Nephron progenitor cell (in vitro differentiated cells): ENCODE measurements around the gene OSBP2.

ENCODE experiments used
- DNase-seq: peaks from one replicate; pipeline ENCODE4 v3.0.0; 2021
- H3K27ac Mint-ChIP-seq: 2 replicates; pipeline ENCODE4 v1.8.0; 2021; ENCODE audit warnings: mild to moderate bottlenecking, moderate library complexity, mixed read lengths
- H3K27me3 Mint-ChIP-seq: 2 replicates; pipeline ENCODE4 v1.8.0; 2021; ENCODE audit warnings: mild to moderate bottlenecking, low read depth, mixed read lengths; ENCODE audit not compliant: poor library complexity
- H3K36me3 Mint-ChIP-seq: 2 replicates; pipeline ENCODE4 v1.8.0; 2021; ENCODE audit warnings: low read depth, mixed read lengths
- H3K4me1 Mint-ChIP-seq: 2 replicates; pipeline ENCODE4 v1.8.0; 2021; ENCODE audit warnings: mixed read lengths
- H3K4me3 Mint-ChIP-seq: 2 replicates; pipeline ENCODE4 v1.8.0; 2021; ENCODE audit warnings: mild to moderate bottlenecking, moderate library complexity, mixed read lengths
- H3K9me3 Mint-ChIP-seq: 2 replicates; pipeline ENCODE4 v1.8.0; 2021; ENCODE audit warnings: mild to moderate bottlenecking, moderate library complexity, mixed read lengths
- TF ChIP-seq, protein P1 (sequence below): fragments of 200-600 bp; sonication (generic); IDR thresholded peaks from 2 replicates; pipeline ENCODE4 v1.5.0; 2021; ENCODE audit warnings: antibody characterized with exemption

The OSBP2 gene, protein sequence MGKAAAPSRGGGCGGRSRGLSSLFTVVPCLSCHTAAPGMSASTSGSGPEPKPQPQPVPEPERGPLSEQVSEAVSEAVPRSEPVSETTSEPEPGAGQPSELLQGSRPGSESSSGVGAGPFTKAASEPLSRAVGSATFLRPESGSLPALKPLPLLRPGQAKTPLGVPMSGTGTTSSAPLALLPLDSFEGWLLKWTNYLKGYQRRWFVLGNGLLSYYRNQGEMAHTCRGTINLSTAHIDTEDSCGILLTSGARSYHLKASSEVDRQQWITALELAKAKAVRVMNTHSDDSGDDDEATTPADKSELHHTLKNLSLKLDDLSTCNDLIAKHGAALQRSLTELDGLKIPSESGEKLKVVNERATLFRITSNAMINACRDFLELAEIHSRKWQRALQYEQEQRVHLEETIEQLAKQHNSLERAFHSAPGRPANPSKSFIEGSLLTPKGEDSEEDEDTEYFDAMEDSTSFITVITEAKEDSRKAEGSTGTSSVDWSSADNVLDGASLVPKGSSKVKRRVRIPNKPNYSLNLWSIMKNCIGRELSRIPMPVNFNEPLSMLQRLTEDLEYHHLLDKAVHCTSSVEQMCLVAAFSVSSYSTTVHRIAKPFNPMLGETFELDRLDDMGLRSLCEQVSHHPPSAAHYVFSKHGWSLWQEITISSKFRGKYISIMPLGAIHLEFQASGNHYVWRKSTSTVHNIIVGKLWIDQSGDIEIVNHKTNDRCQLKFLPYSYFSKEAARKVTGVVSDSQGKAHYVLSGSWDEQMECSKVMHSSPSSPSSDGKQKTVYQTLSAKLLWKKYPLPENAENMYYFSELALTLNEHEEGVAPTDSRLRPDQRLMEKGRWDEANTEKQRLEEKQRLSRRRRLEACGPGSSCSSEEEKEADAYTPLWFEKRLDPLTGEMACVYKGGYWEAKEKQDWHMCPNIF

GRCh38 chr22:30694640-30695350, at the start of gene OSBP2:
Gene OSBP2, plus strand, starts transcription at chr22:30694874. Its CDS starts 36 bp downstream, at chr22:30694910.
- TF ChIP-seq, protein P1, sequence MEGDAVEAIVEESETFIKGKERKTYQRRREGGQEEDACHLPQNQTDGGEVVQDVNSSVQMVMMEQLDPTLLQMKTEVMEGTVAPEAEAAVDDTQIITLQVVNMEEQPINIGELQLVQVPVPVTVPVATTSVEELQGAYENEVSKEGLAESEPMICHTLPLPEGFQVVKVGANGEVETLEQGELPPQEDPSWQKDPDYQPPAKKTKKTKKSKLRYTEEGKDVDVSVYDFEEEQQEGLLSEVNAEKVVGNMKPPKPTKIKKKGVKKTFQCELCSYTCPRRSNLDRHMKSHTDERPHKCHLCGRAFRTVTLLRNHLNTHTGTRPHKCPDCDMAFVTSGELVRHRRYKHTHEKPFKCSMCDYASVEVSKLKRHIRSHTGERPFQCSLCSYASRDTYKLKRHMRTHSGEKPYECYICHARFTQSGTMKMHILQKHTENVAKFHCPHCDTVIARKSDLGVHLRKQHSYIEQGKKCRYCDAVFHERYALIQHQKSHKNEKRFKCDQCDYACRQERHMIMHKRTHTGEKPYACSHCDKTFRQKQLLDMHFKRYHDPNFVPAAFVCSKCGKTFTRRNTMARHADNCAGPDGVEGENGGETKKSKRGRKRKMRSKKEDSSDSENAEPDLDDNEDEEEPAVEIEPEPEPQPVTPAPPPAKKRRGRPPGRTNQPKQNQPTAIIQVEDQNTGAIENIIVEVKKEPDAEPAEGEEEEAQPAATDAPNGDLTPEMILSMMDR = no peak
- H3K27me3 Mint-ChIP-seq = peaks cover 57% of the 10 kb centered on the region
- DNase-seq = peak; percentile 71
- no peak within 1 kb of the TSS for H3K27ac Mint-ChIP-seq
- H3K9me3 Mint-ChIP-seq = no peaks in the 10 kb centered on the region
- H3K4me1 Mint-ChIP-seq = peaks cover 32% of the 10 kb centered on the region
- no peaks in the 10 kb centered on the region for H3K36me3 Mint-ChIP-seq
- peak within 1 kb of the TSS; percentile 85 for H3K4me3 Mint-ChIP-seq

GRCh38 chr22:30646518-30647160, 48.0 kb upstream of the OSBP2 start:
- no peaks in the 10 kb centered on the region for H3K36me3 Mint-ChIP-seq
- TF ChIP-seq, protein P1 = no peak
- H3K9me3 Mint-ChIP-seq = no peaks in the 10 kb centered on the region
- no peaks in the 10 kb centered on the region for H3K27me3 Mint-ChIP-seq
- peaks cover 7% of the 10 kb centered on the region for H3K4me1 Mint-ChIP-seq
- no peak overlapping the region for H3K4me3 Mint-ChIP-seq
- H3K27ac Mint-ChIP-seq = peak overlapping the region; percentile 61
- no peak for DNase-seq

- Mint-ChIP-seq H3K27ac (no peak overlapping the region), H3K4me3 (no peak overlapping the region), H3K27me3 (no peaks in the 10 kb centered on the region), H3K9me3 (no peaks in the 10 kb centered on the region), H3K36me3 (no peaks in the 10 kb centered on the region), H3K4me1 (peaks cover 10% of the 10 kb centered on the region)
- DNase-seq = no peak
- TF ChIP-seq, protein P1 = no peak
Measured at GRCh38 chr22:30647536-30647935, 47.1 kb upstream of the OSBP2 start.

- Mint-ChIP-seq H3K4me3 (no peak overlapping the region), H3K36me3 (no peaks in the 10 kb centered on the region), H3K27me3 (no peaks in the 10 kb centered on the region), H3K4me1 (peaks cover 5% of the 10 kb centered on the region), H3K9me3 (no peaks in the 10 kb centered on the region), H3K27ac (no peak overlapping the region)
- TF ChIP-seq, protein P1 = no peak
- DNase-seq = no peak
Measured at GRCh38 chr22:30648825-30649224, 45.8 kb upstream of the OSBP2 start.

DNA sequence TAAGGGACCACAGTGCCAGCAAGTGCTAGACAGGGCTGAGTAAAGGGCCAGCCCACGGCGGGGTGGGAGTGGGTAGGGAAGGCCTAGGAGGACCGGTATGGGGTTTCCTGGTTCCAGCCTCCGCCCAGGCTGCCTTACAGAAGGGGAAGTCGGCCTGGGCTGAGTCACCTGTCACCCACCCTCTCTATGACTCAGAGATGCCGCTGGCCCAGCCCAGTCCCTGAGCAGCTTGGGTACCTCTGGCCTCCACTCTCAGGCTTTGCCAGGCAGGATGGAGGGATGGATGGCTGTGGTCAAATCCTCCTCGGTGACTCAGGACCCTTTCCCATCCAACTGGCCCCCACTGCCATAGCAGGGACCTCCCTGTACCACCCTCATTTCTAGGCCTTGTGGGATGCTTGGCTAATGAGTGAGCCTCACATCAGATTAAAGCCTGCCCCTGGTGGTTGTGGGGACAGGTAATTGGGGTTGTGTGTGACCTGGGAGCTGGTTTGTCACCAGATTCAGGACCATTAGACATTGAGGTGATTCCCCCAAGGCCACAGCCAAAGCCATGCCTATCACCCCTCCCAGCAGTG, 45.2 kb upstream of the OSBP2 start:
- Mint-ChIP-seq H3K9me3 (peaks cover 3% of the 10 kb centered on the region), H3K36me3 (no peaks in the 10 kb centered on the region), H3K4me1 (peaks cover 5% of the 10 kb centered on the region), H3K27me3 (no peaks in the 10 kb centered on the region), H3K4me3 (no peak overlapping the region), H3K27ac (no peak overlapping the region)
- DNase-seq = no peak
- TF ChIP-seq, protein P1 = no peak
